ENCODE results near the gene GALE.

GALE gene

DNA sequence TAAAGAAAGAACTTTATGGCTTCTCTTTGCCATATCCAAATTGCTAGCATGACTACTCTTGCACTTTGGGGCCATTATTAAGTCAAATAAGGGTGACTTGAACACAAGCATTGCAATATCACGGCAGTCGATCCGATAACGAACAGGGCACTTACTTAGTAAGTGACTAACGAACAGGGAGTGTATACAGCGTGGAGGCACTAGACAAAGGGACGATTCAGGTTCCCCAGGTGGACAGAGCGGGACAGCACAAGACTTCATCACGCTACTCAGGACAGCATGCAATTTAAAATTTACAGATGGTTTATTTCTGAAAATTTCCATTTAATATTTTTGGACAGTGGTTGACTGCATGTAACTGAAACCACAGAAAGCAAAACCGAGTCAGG lies 27.7 kb downstream of the GALE start:
- TF ChIP-seq, protein P1, sequence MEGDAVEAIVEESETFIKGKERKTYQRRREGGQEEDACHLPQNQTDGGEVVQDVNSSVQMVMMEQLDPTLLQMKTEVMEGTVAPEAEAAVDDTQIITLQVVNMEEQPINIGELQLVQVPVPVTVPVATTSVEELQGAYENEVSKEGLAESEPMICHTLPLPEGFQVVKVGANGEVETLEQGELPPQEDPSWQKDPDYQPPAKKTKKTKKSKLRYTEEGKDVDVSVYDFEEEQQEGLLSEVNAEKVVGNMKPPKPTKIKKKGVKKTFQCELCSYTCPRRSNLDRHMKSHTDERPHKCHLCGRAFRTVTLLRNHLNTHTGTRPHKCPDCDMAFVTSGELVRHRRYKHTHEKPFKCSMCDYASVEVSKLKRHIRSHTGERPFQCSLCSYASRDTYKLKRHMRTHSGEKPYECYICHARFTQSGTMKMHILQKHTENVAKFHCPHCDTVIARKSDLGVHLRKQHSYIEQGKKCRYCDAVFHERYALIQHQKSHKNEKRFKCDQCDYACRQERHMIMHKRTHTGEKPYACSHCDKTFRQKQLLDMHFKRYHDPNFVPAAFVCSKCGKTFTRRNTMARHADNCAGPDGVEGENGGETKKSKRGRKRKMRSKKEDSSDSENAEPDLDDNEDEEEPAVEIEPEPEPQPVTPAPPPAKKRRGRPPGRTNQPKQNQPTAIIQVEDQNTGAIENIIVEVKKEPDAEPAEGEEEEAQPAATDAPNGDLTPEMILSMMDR (IDR thresholded peaks at IDR 0.05; ENCODE audit: borderline replicate concordance, insufficient read depth, low read depth, low read length) = no peak

DNA sequence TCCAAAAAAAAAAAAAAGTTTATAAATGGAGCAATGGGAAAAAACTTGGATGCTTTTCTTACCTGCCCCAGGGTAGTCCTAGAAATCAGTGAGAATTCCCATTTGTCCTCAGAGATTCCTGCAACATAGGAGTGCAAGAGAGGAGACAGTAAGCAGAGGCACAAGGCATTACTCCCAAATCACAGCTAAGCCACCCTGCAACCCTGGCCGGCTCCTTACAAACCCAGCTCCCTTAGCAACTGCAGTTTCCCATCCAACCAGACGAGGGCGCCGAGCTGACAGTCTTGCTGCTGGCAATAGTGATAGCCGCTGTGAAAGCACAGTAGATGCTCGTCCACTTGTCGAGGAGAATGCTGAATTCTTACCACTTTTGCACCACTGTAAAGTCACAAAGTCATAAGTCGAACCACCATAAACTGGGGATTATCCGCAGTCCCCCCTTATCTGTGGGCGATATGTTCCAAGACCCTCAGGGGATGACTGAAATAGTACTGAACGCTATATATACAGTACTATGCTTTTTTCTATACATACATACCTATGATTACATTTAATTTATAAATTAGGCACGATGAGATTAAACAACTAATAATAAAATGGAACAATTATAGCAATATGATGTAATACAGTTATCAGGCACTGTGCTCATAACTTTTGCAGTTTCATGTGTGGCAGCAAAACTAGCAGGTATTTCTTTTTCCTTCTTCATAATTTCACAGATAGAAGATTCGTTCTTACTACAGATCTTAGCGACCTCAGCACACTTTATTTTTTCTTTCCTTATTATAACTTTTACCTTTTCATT lies 28.3 kb downstream of the GALE start:
- TF ChIP-seq, protein P1 (IDR thresholded peaks at IDR 0.05; ENCODE audit: borderline replicate concordance, insufficient read depth, low read depth, low read length) = peak; percentile 97
- H3K4me3 ChIP-seq (ENCODE audit: low read depth, low read length) = no peak overlapping the region

More for the DNA sequence above, 27.7 kb downstream of the GALE start:
- H3K4me3 ChIP-seq (ENCODE audit: low read depth, low read length) = no peak overlapping the region

DNA sequence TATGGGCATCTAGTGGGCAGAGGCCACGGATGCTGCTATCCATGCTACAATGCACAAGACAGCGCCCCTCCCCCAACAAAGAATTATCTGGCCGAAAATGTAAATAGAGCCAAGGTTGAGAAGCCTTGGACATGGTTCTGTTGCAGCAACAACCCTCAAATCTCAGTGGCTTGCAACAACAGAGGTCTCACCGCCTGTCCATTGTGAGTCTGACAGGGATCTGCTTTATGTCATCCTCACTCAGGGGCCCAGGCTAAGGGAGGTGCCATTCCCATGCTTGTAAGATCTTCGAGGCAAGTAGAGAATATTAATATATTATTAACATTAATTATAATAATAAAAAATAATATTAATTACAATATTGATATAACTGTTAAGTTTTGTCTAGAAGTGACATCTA lies 31.8 kb downstream of the GALE start:
- TF ChIP-seq, protein P1 (IDR thresholded peaks at IDR 0.05; ENCODE audit: borderline replicate concordance, insufficient read depth, low read depth, low read length) = no peak
- H3K4me3 ChIP-seq (ENCODE audit: low read depth, low read length) = no peak overlapping the region

DNA sequence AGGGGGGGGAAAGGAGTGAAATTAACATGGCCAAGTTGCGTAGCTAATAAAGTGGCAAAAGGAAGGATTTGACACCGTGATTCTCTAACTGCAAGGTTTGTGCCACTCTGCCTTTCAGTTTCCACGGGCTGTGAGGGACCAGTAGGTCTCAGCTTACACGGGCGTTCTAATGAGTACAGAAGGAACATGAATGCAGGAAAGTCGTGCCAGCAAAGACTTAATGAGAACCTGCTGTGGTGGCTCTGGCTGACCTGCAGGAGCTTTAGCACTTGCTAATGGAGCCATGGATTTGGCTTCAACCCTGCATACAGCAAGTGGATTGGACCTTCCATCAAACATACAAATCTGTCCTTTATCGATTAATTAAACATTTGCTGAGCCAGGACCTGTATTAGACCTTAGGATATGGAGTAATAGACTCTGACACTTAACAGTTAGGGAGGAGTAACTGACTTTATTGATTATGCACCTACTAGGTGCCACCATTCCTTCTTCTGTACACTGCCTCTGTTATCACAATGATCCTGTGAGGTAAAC lies 37.4 kb downstream of the GALE start:
- TF ChIP-seq, protein P1 (IDR thresholded peaks at IDR 0.05; ENCODE audit: borderline replicate concordance, insufficient read depth, low read depth, low read length) = no peak
- no peak overlapping the region for H3K4me3 ChIP-seq (ENCODE audit: low read depth, low read length)

DNA sequence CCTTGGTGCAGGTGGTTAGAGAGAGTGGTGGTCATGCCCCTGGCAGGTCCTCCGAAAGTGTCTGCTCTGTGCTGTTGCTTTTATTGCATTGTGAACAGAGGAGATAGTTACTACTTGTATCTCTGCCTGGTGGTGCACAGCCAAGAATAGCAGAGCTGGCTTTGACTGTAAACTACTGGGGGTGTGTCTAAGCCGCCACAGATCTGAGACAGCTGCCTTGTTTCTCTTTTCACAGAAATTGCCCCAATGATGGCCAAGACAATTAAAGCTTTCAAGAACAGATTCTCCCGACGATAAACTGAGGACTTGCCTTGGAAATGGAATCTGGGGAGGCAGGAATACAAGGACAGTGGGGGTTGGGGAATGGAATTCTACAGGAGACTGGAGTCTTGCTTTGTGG lies 41.3 kb downstream of the GALE start:
- TF ChIP-seq, protein P1 (IDR thresholded peaks at IDR 0.05; ENCODE audit: borderline replicate concordance, insufficient read depth, low read depth, low read length) = no peak
- no peak overlapping the region for H3K4me3 ChIP-seq (ENCODE audit: low read depth, low read length)

DNA sequence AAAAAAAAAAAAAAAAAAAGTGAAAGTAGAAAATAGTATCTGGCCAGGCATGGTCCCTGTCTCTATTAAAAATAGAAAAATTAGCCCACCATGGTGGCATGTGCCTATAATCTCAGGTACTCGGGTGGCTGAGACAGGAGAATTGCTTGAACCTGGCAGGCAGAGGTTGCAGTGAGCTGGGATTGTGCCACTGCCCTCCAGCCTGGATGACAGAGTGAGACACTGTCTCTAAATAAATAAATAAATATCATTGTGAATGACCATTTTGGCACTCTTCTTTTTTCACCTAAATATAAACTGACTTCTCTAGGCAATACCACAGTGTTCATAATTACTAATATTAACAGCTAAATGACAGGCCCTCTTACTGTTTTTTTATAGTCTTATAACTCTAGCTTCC lies 42.7 kb downstream of the GALE start:
- H3K4me3 ChIP-seq (ENCODE audit: low read depth, low read length) = no peak overlapping the region
- TF ChIP-seq, protein P1 (IDR thresholded peaks at IDR 0.05; ENCODE audit: borderline replicate concordance, insufficient read depth, low read depth, low read length) = no peak

DNA sequence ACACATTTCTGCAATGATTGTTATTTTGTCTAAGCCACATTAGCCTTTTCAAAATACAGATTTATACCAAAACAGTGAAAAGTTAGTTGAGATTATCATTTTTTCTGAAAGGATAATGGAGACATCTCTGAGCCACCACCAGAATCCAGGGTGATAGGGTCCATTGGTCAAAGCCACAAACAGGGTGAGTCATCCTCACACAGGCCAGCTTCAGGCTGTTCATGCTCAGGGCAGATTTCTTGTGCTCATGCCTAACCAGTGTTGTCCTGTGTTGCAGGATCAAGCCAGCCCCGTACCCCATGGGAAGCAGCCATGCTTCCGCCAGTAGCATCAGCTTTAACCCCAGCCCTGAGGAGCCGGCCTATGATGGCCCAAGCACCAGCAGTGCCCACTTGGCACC lies 43.9 kb downstream of the GALE start:
- H3K4me3 ChIP-seq (ENCODE audit: low read depth, low read length) = no peak overlapping the region
- TF ChIP-seq, protein P1 (IDR thresholded peaks at IDR 0.05; ENCODE audit: borderline replicate concordance, insufficient read depth, low read depth, low read length) = no peak

Measured in GM12875 (cell line).